ENCODE results near the gene BTLA.
"Not testable (repeated sequence)": the region's sequence is repeated elsewhere in the genome, so short reads cannot be mapped to it uniquely, and the experiment has no call there.

DNA sequence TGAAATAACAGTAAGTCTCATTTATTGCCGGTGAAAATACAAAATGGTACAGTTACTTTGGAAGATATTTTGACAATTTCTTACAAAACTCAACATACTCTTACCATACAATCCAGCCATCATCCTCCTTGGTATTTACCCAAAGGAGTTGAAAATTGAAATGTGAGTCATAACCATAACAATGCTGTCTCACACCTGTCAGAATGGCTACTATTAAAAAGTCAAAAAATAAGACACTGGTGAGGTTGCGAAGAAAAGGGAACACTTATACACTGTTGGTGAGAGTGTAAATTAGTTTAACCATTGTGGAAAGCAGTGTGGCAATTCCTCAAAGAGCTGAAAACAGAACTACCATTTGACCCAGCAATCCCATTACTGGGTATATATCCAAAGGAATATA lies 37.5 kb downstream of the BTLA start:
- TF ChIP-seq, protein P1, sequence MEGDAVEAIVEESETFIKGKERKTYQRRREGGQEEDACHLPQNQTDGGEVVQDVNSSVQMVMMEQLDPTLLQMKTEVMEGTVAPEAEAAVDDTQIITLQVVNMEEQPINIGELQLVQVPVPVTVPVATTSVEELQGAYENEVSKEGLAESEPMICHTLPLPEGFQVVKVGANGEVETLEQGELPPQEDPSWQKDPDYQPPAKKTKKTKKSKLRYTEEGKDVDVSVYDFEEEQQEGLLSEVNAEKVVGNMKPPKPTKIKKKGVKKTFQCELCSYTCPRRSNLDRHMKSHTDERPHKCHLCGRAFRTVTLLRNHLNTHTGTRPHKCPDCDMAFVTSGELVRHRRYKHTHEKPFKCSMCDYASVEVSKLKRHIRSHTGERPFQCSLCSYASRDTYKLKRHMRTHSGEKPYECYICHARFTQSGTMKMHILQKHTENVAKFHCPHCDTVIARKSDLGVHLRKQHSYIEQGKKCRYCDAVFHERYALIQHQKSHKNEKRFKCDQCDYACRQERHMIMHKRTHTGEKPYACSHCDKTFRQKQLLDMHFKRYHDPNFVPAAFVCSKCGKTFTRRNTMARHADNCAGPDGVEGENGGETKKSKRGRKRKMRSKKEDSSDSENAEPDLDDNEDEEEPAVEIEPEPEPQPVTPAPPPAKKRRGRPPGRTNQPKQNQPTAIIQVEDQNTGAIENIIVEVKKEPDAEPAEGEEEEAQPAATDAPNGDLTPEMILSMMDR (IDR thresholded peaks at IDR 0.05; ENCODE audit: low read depth, low read length), result not testable (repeated sequence)
- TF ChIP-seq EZH2phosphoT487 (IDR thresholded peaks at IDR 0.05; ENCODE audit: low read depth), result not testable (repeated sequence)
